ENCODE data around the gene EHHADH.
"Not testable (repeated sequence)": the region's sequence is repeated elsewhere in the genome, so short reads cannot be mapped to it uniquely, and the experiment has no call there.

The EHHADH gene

GRCh38 chr3:185253645-185254410 is at the start of gene EHHADH:
Gene EHHADH (minus strand): TSS chr3:185254049. CDS start chr3:185254022, 27 bp downstream.
- DNase-seq = peak; percentile 17

DNA sequence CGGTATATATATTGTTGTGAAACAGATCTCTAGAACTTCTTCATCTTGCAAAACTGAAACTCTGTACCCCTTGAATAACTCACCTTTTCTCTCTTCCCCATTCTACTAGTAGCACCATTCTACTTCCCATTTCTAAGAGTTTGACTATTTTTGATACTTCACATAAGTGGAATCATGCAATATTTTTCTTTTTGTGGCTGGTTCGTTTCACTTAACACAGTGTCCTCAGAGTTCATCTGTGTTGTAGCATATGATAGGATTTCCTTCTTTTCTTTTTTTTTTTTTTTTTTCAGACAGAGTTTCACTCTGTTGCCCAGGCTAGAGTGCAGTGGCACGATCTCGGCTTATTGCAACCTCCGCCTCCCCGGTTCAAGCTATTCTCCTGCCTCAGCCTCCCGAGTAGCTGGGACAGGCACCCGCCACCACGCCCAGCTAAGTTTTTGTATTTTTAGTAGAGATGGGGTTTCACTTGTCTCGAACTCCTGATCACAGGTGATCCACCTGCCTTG is 46.1 kb upstream of the EHHADH start:
- not testable (repeated sequence) for DNase-seq

DNA sequence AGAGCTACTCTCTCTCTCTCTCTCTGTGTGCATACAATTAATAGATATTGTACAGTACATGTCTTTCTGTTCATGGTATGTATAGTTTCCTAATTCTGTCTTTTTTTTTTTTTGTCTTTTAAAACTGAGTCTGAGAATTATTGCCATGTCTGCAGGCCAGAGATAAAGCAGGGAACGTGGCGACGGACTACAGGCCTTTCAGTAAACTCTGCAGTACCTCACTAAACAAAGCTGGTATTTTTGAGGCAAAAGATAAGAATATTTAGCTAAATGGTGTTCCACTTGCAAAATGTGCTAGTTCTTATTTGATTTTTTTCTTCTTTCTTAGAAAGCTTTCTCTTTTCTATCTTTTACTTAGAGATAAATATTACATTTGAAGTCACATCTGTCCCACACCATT is 44.0 kb upstream of the EHHADH start:
- DNase-seq = no peak

DNA sequence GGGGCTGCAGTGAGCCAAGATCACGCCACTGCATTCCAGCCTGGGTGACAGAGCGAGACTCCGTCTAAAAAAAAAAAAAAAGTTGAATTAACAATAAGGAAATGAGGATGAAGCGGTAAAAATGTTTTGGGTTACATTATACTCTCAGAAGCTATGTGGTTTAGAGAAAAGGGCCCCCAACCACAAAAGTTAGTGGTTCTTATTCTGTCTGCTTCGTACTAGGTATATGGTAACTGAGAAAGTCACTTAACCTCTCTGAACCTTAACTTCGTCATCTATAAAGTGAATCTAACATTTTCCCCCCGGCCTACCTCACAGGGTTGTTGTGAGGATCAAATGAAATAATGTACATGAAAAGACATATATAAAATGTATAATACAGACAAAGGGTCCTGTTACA is 38.4 kb upstream of the EHHADH start:
- DNase-seq = no peak

- DNase-seq = no peak
These were observed 36.4 kb upstream of the EHHADH start for GRCh38 chr3:185290266-185290665.

- DNase-seq = no peak
These were observed 29.6 kb upstream of the EHHADH start for GRCh38 chr3:185283374-185283935.

DNA sequence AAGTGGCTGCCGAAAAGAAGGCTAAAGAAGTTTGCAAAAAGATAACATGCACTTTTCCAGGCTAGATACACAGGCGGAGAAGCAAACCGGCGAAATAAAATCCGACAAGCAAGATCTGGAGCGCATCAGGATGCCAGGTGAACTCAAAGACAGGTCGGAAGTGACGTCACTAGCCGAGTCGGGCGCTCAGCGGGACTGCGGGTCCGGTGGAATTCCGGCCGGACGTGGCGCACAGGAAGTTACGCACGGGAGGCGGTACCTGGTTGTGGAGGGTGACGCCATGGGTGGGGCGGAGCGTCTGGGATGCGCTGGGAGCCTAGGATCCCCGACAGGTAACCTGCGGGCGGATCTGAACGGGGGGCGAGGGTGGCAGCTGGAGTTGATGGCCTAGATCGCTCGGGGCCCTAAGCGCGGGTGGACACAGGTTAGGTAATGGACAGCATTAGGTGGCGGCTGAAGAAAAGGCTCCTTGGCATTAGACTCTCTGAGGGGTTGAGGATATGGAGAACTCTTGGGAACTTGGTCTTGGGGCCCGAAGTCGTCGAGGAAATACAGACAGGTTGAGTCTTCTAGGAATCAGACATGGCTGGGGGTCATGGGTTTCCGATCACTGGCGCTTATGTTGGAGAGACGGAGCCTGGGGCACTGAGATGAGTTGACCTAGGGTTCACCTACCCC is 29.0 kb upstream of the EHHADH start:
- DNase-seq = peak; percentile 95

- no peak for DNase-seq
These were observed 26.9 kb upstream of the EHHADH start for GRCh38 chr3:185280572-185281365.

- no peak for DNase-seq
These were observed 25.8 kb upstream of the EHHADH start for GRCh38 chr3:185279587-185280138.

DNA sequence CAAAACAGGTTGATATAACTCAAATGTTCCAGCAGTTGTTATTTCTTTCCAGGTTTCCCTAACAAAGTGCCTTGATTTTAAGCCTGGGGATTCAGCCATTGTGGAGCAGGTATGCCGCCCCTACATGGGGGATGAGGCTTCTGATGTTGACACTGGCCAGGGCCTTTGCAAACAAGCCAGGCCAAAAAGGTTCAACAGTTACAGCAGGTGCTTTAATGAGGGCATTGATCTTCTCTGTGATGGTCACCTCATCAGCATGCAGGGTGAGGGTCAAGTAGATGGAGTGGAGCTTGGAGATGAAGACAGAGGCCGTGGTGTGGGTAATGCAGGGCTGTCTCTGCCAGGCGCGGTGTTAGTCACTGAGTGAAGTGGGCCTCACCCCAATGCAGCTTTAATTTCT is 22.6 kb upstream of the EHHADH start:
- no peak for DNase-seq

- DNase-seq = no peak
These were observed 18.2 kb upstream of the EHHADH start for GRCh38 chr3:185272033-185272432.

DNA sequence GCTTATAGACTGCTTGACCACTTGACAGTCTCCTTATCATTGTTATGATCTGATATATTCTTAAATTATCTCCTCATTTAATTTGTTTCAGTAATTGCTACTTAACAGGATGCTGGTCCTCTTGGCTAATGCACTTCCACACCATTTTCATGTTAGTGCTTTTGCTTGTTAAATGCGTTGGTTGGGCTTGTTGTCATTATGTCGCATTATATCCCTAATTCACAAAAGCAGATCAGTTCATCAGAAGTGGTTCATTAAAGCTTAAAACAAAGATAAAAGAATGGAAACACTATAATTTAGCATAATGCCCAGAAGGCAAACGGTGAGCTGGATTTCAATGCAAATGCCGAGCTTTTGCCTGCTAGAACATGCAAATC is 17.1 kb upstream of the EHHADH start:
- DNase-seq = no peak

GRCh38 chr3:185270262-185270955 is 16.6 kb upstream of the EHHADH start:
- no peak for DNase-seq

DNA sequence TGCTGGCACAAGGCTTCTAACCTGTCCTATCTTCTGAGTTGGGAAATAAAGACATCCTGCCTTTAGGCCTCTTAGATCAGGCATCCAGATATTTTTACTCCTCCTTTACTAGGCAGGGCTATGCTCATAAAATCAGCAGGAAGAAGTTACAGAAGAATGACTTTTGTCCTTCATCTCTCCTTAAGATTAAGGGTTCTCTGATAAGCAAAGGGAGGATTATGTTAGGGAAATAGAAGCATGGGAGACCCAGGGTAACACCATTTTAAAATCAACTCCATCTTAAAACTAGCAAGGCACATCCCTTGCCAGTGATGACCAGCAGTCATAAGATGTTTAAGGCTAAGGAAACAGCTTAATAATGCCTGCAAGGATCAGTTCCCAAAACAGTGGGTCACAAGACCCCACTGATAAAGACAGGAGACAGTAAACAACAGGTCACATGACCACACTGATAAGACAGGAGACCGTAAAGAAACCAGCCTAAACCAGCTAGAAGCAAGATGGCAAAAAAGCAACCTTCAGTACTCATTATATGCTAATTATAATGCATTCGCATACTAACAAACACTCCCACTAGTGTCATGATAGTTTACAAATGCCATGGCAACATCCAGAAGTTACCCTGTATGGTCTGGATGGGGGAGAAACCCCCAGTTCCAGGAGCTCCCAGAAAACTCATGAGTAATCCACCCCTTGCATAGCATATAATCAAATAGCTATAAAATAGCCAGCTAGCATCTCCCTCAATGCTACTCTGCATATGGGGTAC is 14.5 kb upstream of the EHHADH start:
- no peak for DNase-seq

DNA sequence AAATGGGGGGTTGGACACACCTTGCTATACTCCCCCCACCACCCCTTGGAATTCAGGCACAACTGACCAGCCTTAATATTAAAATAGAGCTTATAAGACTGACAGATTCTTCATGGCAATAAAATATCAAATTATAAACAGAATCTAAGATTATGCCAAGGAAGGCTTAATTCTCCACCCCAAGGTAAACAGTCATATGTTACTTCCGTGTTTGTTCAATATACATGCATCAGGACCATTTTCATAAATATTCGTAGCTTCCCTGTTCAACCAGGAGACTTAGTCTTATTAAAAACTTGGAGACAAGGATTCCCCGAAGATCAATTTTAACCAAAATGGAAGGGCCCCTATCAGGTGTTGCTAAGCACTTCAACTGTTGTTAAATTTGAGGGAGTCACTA is 13.3 kb upstream of the EHHADH start:
- DNase-seq = no peak

DNA sequence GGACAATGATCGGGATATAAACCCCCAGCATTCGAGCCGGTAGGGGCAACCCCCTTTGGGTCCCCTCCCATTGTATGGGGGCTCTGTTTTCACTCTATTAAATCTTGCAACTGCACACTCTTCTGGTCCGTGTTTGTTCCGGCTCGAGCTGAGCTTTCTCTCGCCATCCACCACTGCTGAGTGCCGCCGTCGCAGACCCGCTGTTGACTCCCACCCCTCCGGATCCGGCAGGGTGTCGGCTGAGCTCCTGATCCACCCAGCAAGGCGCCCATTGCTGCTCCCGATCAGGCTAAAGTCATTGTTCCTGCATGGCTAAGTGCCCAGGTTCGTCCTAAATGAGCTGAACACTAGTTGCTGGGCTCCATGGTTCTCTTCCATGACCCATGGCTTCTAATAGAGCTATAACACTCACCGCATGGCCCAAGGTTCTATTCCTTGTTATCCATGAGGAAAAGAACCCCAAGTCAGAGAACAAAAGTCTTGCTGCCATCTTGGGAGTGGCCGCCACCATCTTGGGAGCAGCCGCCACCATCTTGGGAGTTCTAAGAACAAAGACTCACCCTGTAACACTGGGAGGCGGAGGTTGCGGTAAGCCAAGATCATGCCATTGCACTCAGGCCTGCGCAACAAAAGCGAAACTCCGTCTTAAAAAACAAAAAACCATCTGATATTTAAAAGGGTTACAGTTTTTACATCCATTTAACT is 11.2 kb upstream of the EHHADH start:
- no peak for DNase-seq

- DNase-seq = no peak
These were observed 9.6 kb upstream of the EHHADH start for GRCh38 chr3:185263423-185263822.

DNA sequence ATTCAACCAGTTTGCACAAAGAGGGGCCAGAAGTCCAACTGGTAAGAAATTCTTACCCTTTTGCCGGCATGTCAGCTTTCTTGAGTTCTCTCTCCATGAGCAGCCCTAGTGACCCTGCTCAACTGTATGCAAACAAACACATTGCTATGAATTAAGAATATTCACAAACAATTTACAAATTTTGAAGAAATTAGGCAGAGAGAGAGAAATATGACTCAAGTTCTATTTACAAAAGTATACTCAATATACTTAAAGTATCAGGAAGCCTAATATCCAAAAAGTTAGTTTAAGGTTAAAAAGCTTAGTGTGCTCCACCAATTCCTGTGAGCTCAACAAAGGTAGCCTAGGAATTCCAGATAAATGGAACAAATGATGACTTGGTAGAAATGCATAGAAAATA is 3.5 kb upstream of the EHHADH start:
- DNase-seq = no peak

DNA sequence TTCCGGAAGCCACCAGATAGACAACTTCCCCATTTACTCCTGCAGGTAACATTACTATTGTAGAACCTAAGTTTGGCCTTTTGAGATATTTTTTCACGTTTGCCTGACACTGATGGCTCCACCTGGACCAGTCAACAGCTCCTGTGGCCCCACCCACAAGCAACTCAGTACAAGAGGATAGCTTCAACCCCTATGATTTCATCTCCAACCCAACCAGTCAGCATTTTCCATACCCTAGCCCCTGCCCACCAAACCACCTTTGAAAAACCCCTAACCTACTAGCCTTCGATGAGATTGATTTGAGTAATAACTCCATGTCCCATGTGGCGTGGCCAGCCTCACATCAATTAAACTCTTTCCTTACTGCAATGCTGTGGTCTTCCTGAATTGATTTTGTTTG is 950 bp upstream of the EHHADH start:
- no peak for DNase-seq

DNA sequence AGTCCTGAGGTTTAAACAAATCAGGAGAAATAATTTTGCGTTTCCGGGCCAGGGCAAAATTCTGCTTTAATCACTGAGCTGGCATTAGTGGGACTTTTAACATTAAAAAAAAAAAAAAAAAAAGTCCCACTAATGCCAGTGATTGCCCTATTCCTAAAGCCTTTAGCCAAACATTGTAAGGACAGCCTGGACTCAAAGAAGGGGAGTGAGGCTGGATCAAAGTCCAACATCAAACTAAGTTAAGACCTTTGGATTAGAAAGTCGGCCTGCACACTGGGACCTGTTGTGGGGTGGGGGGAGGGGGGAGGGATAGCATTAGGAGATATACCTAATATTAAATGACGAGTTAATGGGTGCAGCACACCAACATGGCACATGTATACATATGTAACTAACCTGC is 716 bp downstream of the EHHADH start:
- not testable (repeated sequence) for DNase-seq

- DNase-seq = no peak
These were observed 2.6 kb downstream of the EHHADH start for GRCh38 chr3:185251272-185251671.
